ENCODE results near the gene PDE4B. TPM values are rescaled to one million over a fixed set of nuclear protein-coding genes. Genes with fewer than 3 reads are reported as not detected.

Gene PDE4B
- total and polyA plus RNA-seq, 11 donors: 1.4 to 71.9 (median 16.2) TPM

- Histone ChIP-seq H3K36me3 (no peaks in the 10 kb centered on the region), H3K27ac (no peak overlapping the region), H3K27me3 (no peaks in the 10 kb centered on the region), H3K4me1 (peaks cover 0 to 35% (median 0%) of the 10 kb centered on the region in 12 donors), H3K4me3 (no peak overlapping the region), H3K9me3 (no peaks in the 10 kb centered on the region)
- intact Hi-C loops (cut with DNase I): no loop called here
- WGBS, 4 donors: 82 to 84% (median 84%) methylated on average over 3 of the region's 3 CpGs
- ATAC-seq (no peak), DNase-seq (no peak)
- TF ChIP-seq POLR2A (IDR thresholded peaks at IDR 0.05): no peak
- TF ChIP-seq, protein P1, sequence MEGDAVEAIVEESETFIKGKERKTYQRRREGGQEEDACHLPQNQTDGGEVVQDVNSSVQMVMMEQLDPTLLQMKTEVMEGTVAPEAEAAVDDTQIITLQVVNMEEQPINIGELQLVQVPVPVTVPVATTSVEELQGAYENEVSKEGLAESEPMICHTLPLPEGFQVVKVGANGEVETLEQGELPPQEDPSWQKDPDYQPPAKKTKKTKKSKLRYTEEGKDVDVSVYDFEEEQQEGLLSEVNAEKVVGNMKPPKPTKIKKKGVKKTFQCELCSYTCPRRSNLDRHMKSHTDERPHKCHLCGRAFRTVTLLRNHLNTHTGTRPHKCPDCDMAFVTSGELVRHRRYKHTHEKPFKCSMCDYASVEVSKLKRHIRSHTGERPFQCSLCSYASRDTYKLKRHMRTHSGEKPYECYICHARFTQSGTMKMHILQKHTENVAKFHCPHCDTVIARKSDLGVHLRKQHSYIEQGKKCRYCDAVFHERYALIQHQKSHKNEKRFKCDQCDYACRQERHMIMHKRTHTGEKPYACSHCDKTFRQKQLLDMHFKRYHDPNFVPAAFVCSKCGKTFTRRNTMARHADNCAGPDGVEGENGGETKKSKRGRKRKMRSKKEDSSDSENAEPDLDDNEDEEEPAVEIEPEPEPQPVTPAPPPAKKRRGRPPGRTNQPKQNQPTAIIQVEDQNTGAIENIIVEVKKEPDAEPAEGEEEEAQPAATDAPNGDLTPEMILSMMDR (IDR thresholded peaks at IDR 0.05): no peak
Measured at GRCh38 chr1:66323958-66324625, 531.4 kb downstream of the PDE4B start.

GRCh38 chr1:66325594-66326380, 533.1 kb downstream of the PDE4B start:
- H3K27me3 ChIP-seq: no peaks in the 10 kb centered on the region
- no peak overlapping the region for H3K4me3 ChIP-seq
- H3K9me3 ChIP-seq: no peaks in the 10 kb centered on the region
- WGBS, 4 donors: 78 to 90% (median 88%) methylated on average over 5 of the region's 5 CpGs
- peaks cover 0 to 51% (median 1%) of the 10 kb centered on the region in 12 donors for H3K4me1 ChIP-seq
- DNase-seq (no peak), ATAC-seq (no peak)
- H3K27ac ChIP-seq: peak overlapping the region in 3 of 12 donors; percentile 8 to 37 (median 13)
- H3K36me3 ChIP-seq: no peaks in the 10 kb centered on the region
- intact Hi-C loops (cut with DNase I): loop anchor here in 1 of 10 donors (5.0 kb wide), 1 partner anchor 43 kb away; no protein-coding TSS in a partner anchor
- no peak for TF ChIP-seq POLR2A (IDR thresholded peaks at IDR 0.05)
- TF ChIP-seq, protein P1 (IDR thresholded peaks at IDR 0.05): no peak

GRCh38 chr1:66326867-66327266, 534.2 kb downstream of the PDE4B start:
- no peaks in the 10 kb centered on the region for H3K9me3 ChIP-seq
- TF ChIP-seq POLR2A (IDR thresholded peaks at IDR 0.05): no peak
- TF ChIP-seq, protein P1 (IDR thresholded peaks at IDR 0.05): no peak
- intact Hi-C loops (cut with DNase I): loop anchor here in 1 of 10 donors (5.0 kb wide), 1 partner anchor 45 kb away; no protein-coding TSS in a partner anchor
- no peaks in the 10 kb centered on the region for H3K27me3 ChIP-seq
- H3K27ac ChIP-seq: peak overlapping the region in 1 of 12 donors; percentile 11
- H3K4me3 ChIP-seq: no peak overlapping the region
- peaks cover 0 to 61% (median 6%) of the 10 kb centered on the region in 12 donors for H3K4me1 ChIP-seq
- ATAC-seq (no peak), DNase-seq (no peak)
- no peaks in the 10 kb centered on the region for H3K36me3 ChIP-seq

DNA sequence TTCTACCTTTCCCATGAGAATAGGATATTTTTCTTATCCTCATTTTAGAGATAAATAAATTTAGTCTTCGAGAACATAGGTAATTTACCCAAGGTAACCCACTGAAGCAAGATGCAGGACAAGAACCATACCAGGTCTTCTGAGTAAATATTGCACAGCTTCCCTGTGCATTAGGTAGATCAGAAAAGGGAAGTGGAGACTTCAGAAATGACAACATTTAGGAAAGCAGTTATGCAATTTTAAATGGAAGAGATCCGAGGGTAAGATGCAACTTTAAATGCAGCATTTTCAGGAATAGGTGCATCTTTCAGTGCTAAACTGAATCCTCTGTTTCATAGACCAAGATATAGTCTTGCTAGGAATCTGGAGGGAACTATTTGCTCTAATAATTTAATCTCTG, 534.9 kb downstream of the PDE4B start:
- H3K27ac ChIP-seq: no peak overlapping the region
- no peaks in the 10 kb centered on the region for H3K27me3 ChIP-seq
- peaks cover 0 to 61% (median 6%) of the 10 kb centered on the region in 12 donors for H3K4me1 ChIP-seq
- H3K36me3 ChIP-seq: no peaks in the 10 kb centered on the region
- H3K4me3 ChIP-seq: no peak overlapping the region
- 93 to 96% (median 95%) methylated on average over 2 of the region's 2 CpGs for WGBS, 4 donors
- ATAC-seq (no peak), DNase-seq (no peak)
- no peaks in the 10 kb centered on the region for H3K9me3 ChIP-seq
- TF ChIP-seq, protein P1 (IDR thresholded peaks at IDR 0.05): no peak
- TF ChIP-seq POLR2A (IDR thresholded peaks at IDR 0.05): no peak
- intact Hi-C loops (cut with DNase I): loop anchor here in 1 of 10 donors (5.0 kb wide), 1 partner anchor 45 kb away; no protein-coding TSS in a partner anchor

All from heart left ventricle (tissue), 16 donors.